K562 (cell line): ENCODE data around the gene IBA57. TPM values are rescaled to one million over a fixed set of nuclear protein-coding genes. Genes with fewer than 3 reads are reported as not detected.

Experiments used
- ATAC-seq: fragments of 200-7000 bp; cut with Tn5 transposase; 3 replicates; pipeline ENCODE4 v1.9.1; 2020; ENCODE audit warnings: moderate library complexity
- BruUV-seq: library from RNA; stranded (reverse); fragments of 400-500 nt; replicated peaks from 2 replicates; lab custom pipeline; 2021; lab: Mats Ljungman, UMichigan
- CTCF ChIA-PET: fragments of 300-600 bp; formaldehyde crosslinking; extraction: SDS; loops from one replicate; lab custom pipeline; 2021; ENCODE audit warnings: low intra/inter-chr PET ratio; lab: Yijun Ruan, JAX
- POLR2A ChIA-PET: fragments of 300-600, 350-650 bp; sonication (Branson Sonifier 250); formaldehyde crosslinking; extraction: SDS; loops from one replicate; lab custom pipeline; 2021; ENCODE audit warnings: antibody characterized with exemption, inconsistent platforms; lab: Yijun Ruan, JAX
- DNase-seq, 4 experiments: peaks; one replicate each; pipeline versions ENCODE4 v3.0.0 to v3.0.0-alpha.2; 2011 to 2018; ENCODE audit warnings: low spot score in 3 of 4, mixed read lengths in 3 of 4; ENCODE audit errors: extremely low read depth in 1 of 4
- FAIRE-seq: peaks from 2 replicates; lab custom pipeline; 2011; peaks lifted over from hg19 to GRCh38; lab: Jason Lieb, UNC
- H2AFZ ChIP-seq: 2 replicates; pipeline ENCODE4 v1.6.0; 2011; ENCODE audit warnings: low read depth, low read length, control low read depth, inconsistent platforms
- H3K27ac ChIP-seq: fragments of 200-600 bp; 3 replicates; pipeline ENCODE4 v1.8.0; 2011; ENCODE audit warnings: low read depth, mild to moderate bottlenecking, control low read depth, inconsistent platforms, low read length, moderate library complexity, mixed read lengths; ENCODE audit errors: extremely low read depth
- H3K27me3 ChIP-seq, 2 experiments: fragments of 300-600 bp in 1 of 2; 2 replicates in 1 of 2; 3 replicates in 1 of 2; pipeline versions ENCODE4 v1.6.0 to v1.8.0; 2011; ENCODE audit warnings: inconsistent platforms in 2 of 2, low read length in 2 of 2, mild to moderate bottlenecking in 1 of 2, mixed read lengths in 1 of 2, moderate library complexity in 1 of 2; ENCODE audit not compliant: control insufficient read depth in 2 of 2, insufficient read depth in 2 of 2
- H3K36me3 ChIP-seq: fragments of 300-600 bp; 3 replicates; pipeline ENCODE4 v1.8.0; 2011; ENCODE audit warnings: mild to moderate bottlenecking, low read length, inconsistent platforms; ENCODE audit not compliant: control insufficient read depth, insufficient read depth
- H3K4me1 ChIP-seq, 2 experiments: fragments of 200-600 bp in 1 of 2; replicated peaks in 1 of 2; 2 replicates in 1 of 2; 3 replicates in 1 of 2; pipeline versions ENCODE4 v1.5.1 to v1.8.0; 2011; ENCODE audit warnings: inconsistent platforms in 2 of 2, low read length in 2 of 2, mild to moderate bottlenecking in 1 of 2, mixed read lengths in 1 of 2, moderate library complexity in 1 of 2; ENCODE audit not compliant: control insufficient read depth in 2 of 2, insufficient read depth in 2 of 2
- H3K4me2 ChIP-seq: 2 replicates; pipeline ENCODE4 v1.6.1; 2011; ENCODE audit warnings: low read length, control low read depth, inconsistent platforms, mixed read lengths; ENCODE audit not compliant: insufficient read depth
- H3K4me3 ChIP-seq: fragments of 200-600 bp; sonication (generic), shearing (Covaris generic); 2 replicates; pipeline ENCODE4 v1.5.1; 2016; ENCODE audit warnings: control low read depth, inconsistent platforms
- H3K79me2 ChIP-seq: fragments of 200-600 bp; 3 replicates; pipeline ENCODE4 v1.8.0; 2011; ENCODE audit warnings: low read length, inconsistent platforms; ENCODE audit not compliant: control insufficient read depth, insufficient read depth
- H3K9ac ChIP-seq, 2 experiments: 2 replicates each; pipeline versions ENCODE4 v1.6.0 to v1.6.1; 2011; ENCODE audit warnings: low read depth in 2 of 2, low read length in 2 of 2, control low read depth in 1 of 2, inconsistent platforms in 1 of 2, mild to moderate bottlenecking in 1 of 2, mixed read lengths in 1 of 2; ENCODE audit not compliant: insufficient read depth in 1 of 2
- H3K9me1 ChIP-seq: one replicate; pipeline ENCODE4 v1.6.0; 2011; ENCODE audit warnings: inconsistent platforms, mild to moderate bottlenecking, low read length, moderate library complexity; ENCODE audit not compliant: control insufficient read depth, insufficient read depth
- H3K9me3 ChIP-seq: replicated peaks from 2 replicates; pipeline ENCODE4 v1.5.1; 2011; ENCODE audit warnings: low read depth, low read length, inconsistent platforms; ENCODE audit not compliant: control insufficient read depth, insufficient read depth
- H4K20me1 ChIP-seq: replicated peaks from 2 replicates; pipeline ENCODE4 v1.6.1; 2011; ENCODE audit warnings: low read length, inconsistent platforms, mixed read lengths; ENCODE audit not compliant: control insufficient read depth, insufficient read depth
- DLX4 ChIP-seq: fragments of 250-450 bp; sonication (Bioruptor Pico); IDR thresholded peaks from 2 replicates; pipeline ENCODE4 v1.6.1; 2021; ENCODE audit warnings: mild to moderate bottlenecking
- EWSR1 ChIP-seq: fragments of 450-650 bp; IDR thresholded peaks from 2 replicates; pipeline ENCODE4 v1.6.1; 2018; ENCODE audit warnings: borderline replicate concordance, mild to moderate bottlenecking, low read depth, moderate library complexity; ENCODE audit not compliant: partially characterized antibody
- GTF3C2 ChIP-seq: IDR thresholded peaks from 3 replicates; pipeline ENCODE4 v1.6.1; 2011; ENCODE audit warnings: borderline replicate concordance, mild to moderate bottlenecking, moderate library complexity; ENCODE audit not compliant: insufficient read length; ENCODE audit errors: extremely low read depth
- IRF9 ChIP-seq: fragments of 450-650 bp; IDR thresholded peaks from 2 replicates; pipeline ENCODE4 v1.6.1; 2016; ENCODE audit warnings: missing biosample characterization, missing genetic modification characterization
- KDM1A ChIP-seq, 2 experiments: fragments of 450-650 bp; IDR thresholded peaks; 2 replicates each; pipeline ENCODE4 v1.6.1; 2016; ENCODE audit warnings: mild to moderate bottlenecking in 2 of 2
- SMARCA5 ChIP-seq: fragments of 450-650 bp; IDR thresholded peaks from 2 replicates; pipeline ENCODE4 v1.6.1; 2016
- ZFP91 ChIP-seq: sonication (generic); formaldehyde crosslinking; IDR thresholded peaks from 2 replicates; pipeline ENCODE4 v1.8.0; 2022; ENCODE audit warnings: mild to moderate bottlenecking, missing genetic modification reagents
- ZNF121 ChIP-seq: sonication (generic); formaldehyde crosslinking; conservative IDR thresholded peaks from 2 replicates; pipeline ENCODE4 v1.8.0; 2022; ENCODE audit warnings: missing genetic modification reagents
- WGBS: fragments of 100-300 bp; shearing (Covaris generic); methylation state at CpG from one replicate; pipeline ENCODE4 v1.1.6; 2016; ENCODE audit warnings: low coverage, mixed read lengths; ENCODE audit not compliant: insufficient coverage; ENCODE audit errors: missing lambda C conversion rate; 5-methylcytosine and 5-hydroxymethylcytosine counted together
- in situ Hi-C: fragments of 300-500 bp; cut with MboI; formaldehyde crosslinking; loops from 4 replicates; pipeline ENCODE4 v1.15.0; 2018; ENCODE audit warnings: inconsistent platforms, mixed read lengths
- intact Hi-C: fragments of 100-400 bp; cut with micrococcal nuclease; formaldehyde crosslinking; loops from 2 replicates; pipeline ENCODE4 v1.14.2; 2022
- polyA plus RNA-seq, 8 experiments: library from polyadenylated mRNA; depleted of rRNA in 4 of 8; stranded (reverse) in 5 of 8; unstranded in 3 of 8; fragments of >200 nt; fragmentation: Nextera tagmentation in 2 of 8; fragmentation: Illumina TruSeq in 1 of 8; extraction: Ambion mirVana in 2 of 8; extraction: Trizol in 1 of 8; gene quantifications; 2 replicates each; pipeline versions ENCODE4 v1.2.1 to v1.2.3, GENCODE V29; 2011 to 2014; ENCODE audit warnings: inconsistent platforms in 1 of 8, missing spikeins in 1 of 8
- total RNA-seq, 7 experiments: library from RNA; depleted of rRNA in 6 of 7; stranded (reverse); fragments of >200 nt in 6 of 7; fragmentation: Illumina TruSeq in 2 of 7; extraction: Trizol in 2 of 7; gene quantifications; 2 replicates each; pipeline versions ENCODE4 v1.2.1 to v1.2.3, GENCODE V29; 2011 to 2021; ENCODE audit warnings: low replicate concordance in 1 of 7

The IBA57 gene
- total and polyA plus RNA-seq, 9 of the 15 experiments (the other 6 are each of a cell fraction or from before 2014, with no cell fraction given), result 0.77 to 15.5 (median 2.7) TPM

GRCh38 chr1:228177721-228178710, 12.4 kb downstream of the IBA57 start:
- BruUV-seq, result no TSS peak
- POLR2A ChIA-PET, result interaction anchor here (0.6 to 3.7 kb wide), 6 partner anchors 12 to 1270 kb away, joined by 3 to 32 read pairs (median 4); partner anchors contain the start of gene IBA57
- FAIRE-seq, result peak; percentile 11

More at GRCh38 chr1:228177721-228178710, 12.4 kb downstream of the IBA57 start:
- intact Hi-C loops (no loop called here), in situ Hi-C loops (no loop called here)
- no peaks in the 10 kb centered on the region for H3K9me3 ChIP-seq
- H3K4me2 ChIP-seq, result peak overlapping the region; percentile 62; the same call in 1 of the 2 replicates
- 68% methylated on average over 12 of the region's 12 CpGs for WGBS
- no peaks in the 10 kb centered on the region for H3K9me1 ChIP-seq
- no peaks in the 10 kb centered on the region for H3K27me3 ChIP-seq
- TF ChIP-seq ZNF121 (CRISPR knock-in tag) (peak; percentile 92), DLX4 (CRISPR knock-in tag) (no peak), KDM1A (IDR thresholded peaks at IDR 0.05) (peak in 1 of 2 experiments; percentile 18; a peak in 1 of 4 replicates), EWSR1 (no peak), ZFP91 (CRISPR knock-in tag) (no peak), GTF3C2 (no peak), IRF9 (tag) (no peak), SMARCA5 (no peak)
- H3K36me3 ChIP-seq, result peaks cover 10% of the 10 kb centered on the region; the same call in 2 of the 3 replicates
- DNase-seq (no peak), ATAC-seq (no peak)
- peaks cover 25 to 51% of the 10 kb centered on the region in 2 experiments; a peak in 4 of 5 replicates for H3K4me1 ChIP-seq
- no peak overlapping the region for H3K4me3 ChIP-seq
- peaks cover 4% of the 10 kb centered on the region; the same call in 1 of the 3 replicates for H3K79me2 ChIP-seq
- CTCF ChIA-PET, result no interaction called here
- no peak overlapping the region for H3K9ac ChIP-seq
- peaks cover 9% of the 10 kb centered on the region for H4K20me1 ChIP-seq
- H2AFZ ChIP-seq, result no peak overlapping the region
- no peak overlapping the region for H3K27ac ChIP-seq
